HepG2 (cell line): ENCODE results near the gene DUSP22. TPM values are rescaled to one million over a fixed set of nuclear protein-coding genes. Genes with fewer than 3 reads are reported as not detected.

Experiments
- ATAC-seq: fragments of 200-7000 bp; cut with Tn5 transposase; 3 replicates; pipeline ENCODE4 v1.9.1; 2020; ENCODE audit warnings: mild to moderate bottlenecking, moderate library complexity
- BruUV-seq: library from RNA; stranded (reverse); fragments of 400-500 nt; replicated peaks from 2 replicates; lab custom pipeline; 2021; lab: Mats Ljungman, UMichigan
- CTCF ChIA-PET: fragments of 300-600 bp; formaldehyde crosslinking; extraction: SDS; loops from one replicate; lab custom pipeline; 2021; ENCODE audit warnings: low total read pairs, inconsistent platforms, low intra/inter-chr PET ratio; lab: Yijun Ruan, JAX
- POLR2A ChIA-PET: fragments of 350-600 bp; sonication (Branson Sonifier 250); formaldehyde crosslinking; loops from one replicate; lab custom pipeline; 2020; ENCODE audit warnings: antibody characterized with exemption, inconsistent platforms; lab: Yijun Ruan, JAX
- DNase-seq: peaks from one replicate; pipeline ENCODE4 v3.0.0-alpha.2; 2015; ENCODE audit warnings: low spot score
- FAIRE-seq: peaks from 3 replicates; lab custom pipeline; 2011; peaks lifted over from hg19 to GRCh38; lab: Jason Lieb, UNC
- H2AFZ ChIP-seq: one replicate; pipeline ENCODE4 v1.6.1; 2011; ENCODE audit warnings: low read length, inconsistent platforms
- H3K27ac ChIP-seq: fragments of 300-600 bp; 3 replicates; pipeline ENCODE4 v1.8.0; 2011; ENCODE audit warnings: mixed run types, mild to moderate bottlenecking, mixed read lengths, low read length, inconsistent platforms; ENCODE audit not compliant: insufficient read depth; ENCODE audit errors: extremely low read length
- H3K27me3 ChIP-seq, 2 experiments: fragments of 200-600 bp in 1 of 2; 2 replicates in 1 of 2; 3 replicates in 1 of 2; pipeline versions ENCODE4 v1.6.0 to v1.8.0; 2011; ENCODE audit warnings: low read length in 2 of 2, mild to moderate bottlenecking in 2 of 2, moderate library complexity in 2 of 2, inconsistent platforms in 1 of 2; ENCODE audit not compliant: insufficient read depth in 2 of 2, control insufficient read depth in 1 of 2
- H3K36me3 ChIP-seq, 2 experiments: fragments of 200-600 bp in 1 of 2; replicated peaks in 1 of 2; 2 replicates in 1 of 2; 3 replicates in 1 of 2; pipeline versions ENCODE4 v1.5.1 to v1.8.0; 2011; ENCODE audit warnings: low read length in 2 of 2, inconsistent platforms in 1 of 2; ENCODE audit not compliant: insufficient read depth in 2 of 2, control insufficient read depth in 1 of 2
- H3K4me1 ChIP-seq: 2 replicates; pipeline ENCODE4 v1.5.1; 2012; ENCODE audit warnings: low read length, inconsistent platforms; ENCODE audit not compliant: insufficient read depth
- H3K4me2 ChIP-seq: 2 replicates; pipeline ENCODE4 v1.6.0; 2011; ENCODE audit warnings: low read depth, low read length, inconsistent platforms
- H3K4me3 ChIP-seq, 3 experiments: fragments of 200-600 bp in 1 of 3; sonication (generic), shearing (Covaris generic) in 1 of 3; replicated peaks in 1 of 3; 2 replicates each; pipeline ENCODE4 v1.5.1; 2011 to 2016; ENCODE audit warnings: low read length in 3 of 3, inconsistent platforms in 2 of 3, low read depth in 2 of 3, mild to moderate bottlenecking in 2 of 3, control low read depth in 1 of 3, mixed read lengths in 1 of 3; ENCODE audit not compliant: insufficient read depth in 1 of 3
- H3K79me2 ChIP-seq: one replicate; pipeline ENCODE4 v1.6.1; 2011; ENCODE audit warnings: low read length, inconsistent platforms; ENCODE audit not compliant: insufficient read depth
- H3K9ac ChIP-seq: 2 replicates; pipeline ENCODE4 v1.6.0; 2011; ENCODE audit warnings: mild to moderate bottlenecking, low read depth, low read length, inconsistent platforms; ENCODE audit not compliant: insufficient read depth
- H3K9me3 ChIP-seq: 2 replicates; pipeline ENCODE4 v1.5.1; 2012; ENCODE audit warnings: mild to moderate bottlenecking, low read length
- H4K20me1 ChIP-seq: 2 replicates; pipeline ENCODE4 v1.6.0; 2011; ENCODE audit warnings: inconsistent platforms, mild to moderate bottlenecking, low read length, moderate library complexity; ENCODE audit not compliant: insufficient read depth
- AHR ChIP-seq: IDR thresholded peaks from 2 replicates; pipeline ENCODE4 v1.6.1; 2018; ENCODE audit warnings: missing genetic modification reagents, missing compliant biosample characterization
- DNMT1 ChIP-seq: sonication (generic); formaldehyde crosslinking; IDR thresholded peaks from 2 replicates; pipeline ENCODE4 v1.5.1; 2020; ENCODE audit warnings: mild to moderate bottlenecking, missing genetic modification reagents
- ETV6 ChIP-seq: sonication (generic); formaldehyde crosslinking; conservative IDR thresholded peaks from 2 replicates; pipeline ENCODE4 v1.4.0; 2020; ENCODE audit warnings: missing genetic modification reagents
- FOSL2 ChIP-seq: sonication (generic); formaldehyde crosslinking; IDR thresholded peaks from 2 replicates; pipeline ENCODE4 v1.4.0; 2020; ENCODE audit warnings: missing genetic modification reagents
- GPN1 ChIP-seq: sonication (generic); formaldehyde crosslinking; IDR thresholded peaks from 2 replicates; pipeline ENCODE4 v1.5.1; 2020; ENCODE audit warnings: missing genetic modification reagents, borderline replicate concordance
- HDAC6 ChIP-seq: fragments of 200-600 bp; sonication (generic); IDR thresholded peaks from 2 replicates; pipeline ENCODE4 v1.7.0; 2017; ENCODE audit warnings: mild to moderate bottlenecking, antibody characterized with exemption, low read length, low read depth
- IRF2 ChIP-seq: IDR thresholded peaks from 2 replicates; pipeline ENCODE4 v1.6.1; 2018; ENCODE audit warnings: missing genetic modification reagents, missing compliant biosample characterization
- MNT ChIP-seq: fragments of 450-650 bp; IDR thresholded peaks from 2 replicates; pipeline ENCODE4 v1.6.1; 2016
- NFIB ChIP-seq: sonication (generic); formaldehyde crosslinking; IDR thresholded peaks from 2 replicates; pipeline ENCODE4 v1.9.0; 2021; ENCODE audit warnings: missing genetic modification reagents, mild to moderate bottlenecking, borderline replicate concordance
- PRDM10 ChIP-seq: sonication (generic); formaldehyde crosslinking; IDR thresholded peaks from 2 replicates; pipeline ENCODE4 v1.4.0; 2020; ENCODE audit warnings: low read depth, missing genetic modification reagents
- RAD51 ChIP-seq: fragments of 450-650 bp; IDR thresholded peaks from 2 replicates; pipeline ENCODE4 v1.6.1; 2016; ENCODE audit warnings: borderline replicate concordance
- SP1 ChIP-seq, 2 experiments: fragments of 450-650 bp in 1 of 2; sonication (generic) in 1 of 2; formaldehyde crosslinking in 1 of 2; IDR thresholded peaks; 2 replicates each; pipeline versions ENCODE4 v1.4.0 to v1.6.1; 2016 to 2020; ENCODE audit warnings: missing genetic modification reagents in 1 of 2
- ZBTB21 ChIP-seq: sonication (generic); formaldehyde crosslinking; IDR thresholded peaks from 2 replicates; pipeline ENCODE4 v1.4.0; 2020; ENCODE audit warnings: missing genetic modification reagents
- ZNF207 ChIP-seq: fragments of 450-650 bp; IDR thresholded peaks from 2 replicates; pipeline ENCODE4 v1.6.1; 2016; ENCODE audit warnings: antibody characterized with exemption, borderline replicate concordance
- WGBS: methylation state at CpG from one replicate; pipeline ENCODE4 v1.1.6; 2017; ENCODE audit warnings: low lambda C conversion rate; 5-methylcytosine and 5-hydroxymethylcytosine counted together
- in situ Hi-C: cut with HindIII; loops from 2 replicates; pipeline ENCODE4 v1.10.0; 2017; ENCODE audit warnings: low pct_unique_long_range_greater_than_20kb; ENCODE audit not compliant: extremely low pct_ligation_motif_present
- intact Hi-C: fragments of 100-400 bp; cut with micrococcal nuclease; formaldehyde crosslinking; loops from one replicate; pipeline ENCODE4 v1.10.0; 2022; ENCODE audit not compliant: unreplicated experiment
- polyA plus RNA-seq, 8 experiments: library from polyadenylated mRNA; depleted of rRNA in 3 of 8; stranded (reverse) in 7 of 8; unstranded in 1 of 8; fragments of >200 nt; fragmentation: Illumina TruSeq in 4 of 8; extraction: Trizol in 4 of 8; gene quantifications; 2 replicates each; pipeline versions ENCODE4 v1.2.1 to v1.2.3, GENCODE V29; 2011 to 2016; ENCODE audit warnings: low read depth in 4 of 8, missing spikeins in 1 of 8, mixed read lengths in 1 of 8; ENCODE audit not compliant: insufficient read depth in 1 of 8
- total RNA-seq, 5 experiments: library from RNA; depleted of rRNA; stranded (reverse); fragments of >200 nt; fragmentation: Illumina TruSeq; extraction: Trizol; gene quantifications; 2 replicates each; pipeline ENCODE4 v1.2.3, GENCODE V29; 2016; ENCODE audit warnings: low read depth in 1 of 5
- TF ChIP-seq, protein P1 (sequence below): IDR thresholded peaks from 2 replicates; pipeline ENCODE4 v1.6.1; 2016
- TF ChIP-seq, protein P2 (sequence below): sonication (generic); formaldehyde crosslinking; IDR thresholded peaks from 2 replicates; pipeline ENCODE4 v1.5.0; 2020; ENCODE audit warnings: missing genetic modification reagents
- TF ChIP-seq, protein P3 (sequence below): sonication (generic); formaldehyde crosslinking; IDR thresholded peaks from 2 replicates; pipeline ENCODE4 v1.8.0; 2022; ENCODE audit warnings: missing genetic modification reagents, mild to moderate bottlenecking, inconsistent platforms, borderline replicate concordance

DUSP22 gene
- total and polyA plus RNA-seq, 2 of the 13 experiments (the other 11 are each of a cell fraction or from before 2014, with no cell fraction given) = 20.2 to 32.8 TPM

DNA sequence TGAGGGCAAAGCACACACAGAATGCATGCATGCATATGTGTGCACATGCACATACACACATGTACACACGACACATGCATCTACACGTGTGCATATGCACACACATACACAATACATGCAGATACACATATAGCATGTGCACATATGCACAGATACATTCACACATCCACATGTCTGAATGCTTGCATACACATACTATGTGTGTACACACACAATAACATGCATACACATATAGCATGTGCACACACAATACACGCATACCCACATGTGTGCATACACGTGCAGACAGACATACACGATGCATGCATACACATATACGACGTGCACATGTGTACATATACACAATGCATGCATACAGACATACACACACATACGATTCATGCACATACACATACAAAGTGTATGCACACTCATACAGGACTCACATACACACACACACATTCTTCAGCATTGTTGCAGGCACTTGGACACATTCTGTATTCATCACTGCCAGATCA, 75.1 kb downstream of the DUSP22 start:
- no peaks in the 10 kb centered on the region for H3K4me1 ChIP-seq
- POLR2A ChIA-PET = no interaction called here
- H3K4me3 ChIP-seq = no peak overlapping the region
- intact Hi-C loops (no loop called here), in situ Hi-C loops (no loop called here)
- TF ChIP-seq FOSL2 (no peak), IRF2 (CRISPR knock-in tag) (no peak), SP1 (IDR thresholded peaks at IDR 0.05) (0 out of 2 replicates have a peak, but pooled peaks have one; percentile 7), SP1 (CRISPR knock-in tag; IDR thresholded peaks at IDR 0.05) (no peak), AHR (CRISPR knock-in tag) (no peak), ZNF207 (0 out of 2 replicates have a peak, but pooled peaks have one; percentile 53), NFIB (CRISPR knock-in tag) (0 out of 2 replicates have a peak, but pooled peaks have one; percentile 73), MNT (peak; percentile 98), RAD51 (no peak), ZBTB21 (CRISPR knock-in tag) (no peak), GPN1 (CRISPR knock-in tag) (no peak), PRDM10 (CRISPR knock-in tag) (no peak), HDAC6 (no peak), DNMT1 (0 out of 2 replicates have a peak, but pooled peaks have one; percentile 41), ETV6 (CRISPR knock-in tag) (no peak)
- TF ChIP-seq, protein P1, sequence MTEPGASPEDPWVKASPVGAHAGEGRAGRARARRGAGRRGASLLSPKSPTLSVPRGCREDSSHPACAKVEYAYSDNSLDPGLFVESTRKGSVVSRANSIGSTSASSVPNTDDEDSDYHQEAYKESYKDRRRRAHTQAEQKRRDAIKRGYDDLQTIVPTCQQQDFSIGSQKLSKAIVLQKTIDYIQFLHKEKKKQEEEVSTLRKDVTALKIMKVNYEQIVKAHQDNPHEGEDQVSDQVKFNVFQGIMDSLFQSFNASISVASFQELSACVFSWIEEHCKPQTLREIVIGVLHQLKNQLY (CRISPR knock-in tag) = no peak
- TF ChIP-seq, protein P2, sequence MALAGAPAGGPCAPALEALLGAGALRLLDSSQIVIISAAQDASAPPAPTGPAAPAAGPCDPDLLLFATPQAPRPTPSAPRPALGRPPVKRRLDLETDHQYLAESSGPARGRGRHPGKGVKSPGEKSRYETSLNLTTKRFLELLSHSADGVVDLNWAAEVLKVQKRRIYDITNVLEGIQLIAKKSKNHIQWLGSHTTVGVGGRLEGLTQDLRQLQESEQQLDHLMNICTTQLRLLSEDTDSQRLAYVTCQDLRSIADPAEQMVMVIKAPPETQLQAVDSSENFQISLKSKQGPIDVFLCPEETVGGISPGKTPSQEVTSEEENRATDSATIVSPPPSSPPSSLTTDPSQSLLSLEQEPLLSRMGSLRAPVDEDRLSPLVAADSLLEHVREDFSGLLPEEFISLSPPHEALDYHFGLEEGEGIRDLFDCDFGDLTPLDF = no peak
- TF ChIP-seq, protein P3, sequence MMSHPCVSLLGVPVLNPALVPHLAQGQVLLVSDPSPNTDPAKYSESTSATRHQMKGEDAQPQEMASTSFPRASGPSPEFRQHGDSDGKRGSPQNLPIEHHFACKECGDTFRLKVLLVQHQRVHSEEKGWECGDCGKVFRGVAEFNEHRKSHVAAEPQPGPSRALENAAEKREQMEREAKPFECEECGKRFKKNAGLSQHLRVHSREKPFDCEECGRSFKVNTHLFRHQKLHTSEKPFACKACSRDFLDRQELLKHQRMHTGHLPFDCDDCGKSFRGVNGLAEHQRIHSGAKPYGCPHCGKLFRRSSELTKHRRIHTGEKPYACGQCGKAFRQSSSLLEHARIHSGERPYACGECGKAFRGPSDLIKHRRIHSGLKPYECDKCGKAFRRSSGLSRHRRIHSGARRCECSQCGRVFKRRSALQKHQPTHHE = no peak
- no peaks in the 10 kb centered on the region for H3K36me3 ChIP-seq
- no peak for FAIRE-seq
- no peak overlapping the region for H3K9ac ChIP-seq
- peaks cover 5 to 42% of the 10 kb centered on the region in 2 experiments; a peak in 4 of 5 replicates for H3K27me3 ChIP-seq
- DNase-seq = no peak
- no peak overlapping the region for H3K27ac ChIP-seq
- no peaks in the 10 kb centered on the region for H3K79me2 ChIP-seq
- H4K20me1 ChIP-seq = no peaks in the 10 kb centered on the region
- H3K4me2 ChIP-seq = no peak overlapping the region
- H3K9me3 ChIP-seq = no peaks in the 10 kb centered on the region
- CTCF ChIA-PET = no interaction called here
- BruUV-seq = no TSS peak
- no peak for ATAC-seq
- 42% methylated on average over 8 of the region's 8 CpGs for WGBS
- no peak overlapping the region for H2AFZ ChIP-seq
